Neural cell (in vitro differentiated cells): ENCODE measurements around the gene SUPT3H. TPM values are rescaled to one million over a fixed set of nuclear protein-coding genes. Genes with fewer than 3 reads are reported as not detected.

Source experiments
- H2AFZ ChIP-seq: fragments of 200-600, 300-800 bp; sonication (generic), shearing (Covaris generic); 2 replicates; pipeline ENCODE4 v1.6.0; 2014; ENCODE audit warnings: low read depth, mild to moderate bottlenecking, antibody characterized with exemption, low read length, moderate library complexity
- H3F3A ChIP-seq: fragments of 200-600 bp; shearing (Covaris generic); 2 replicates; pipeline ENCODE4 v1.6.1; 2016; ENCODE audit warnings: mild to moderate bottlenecking, moderate library complexity, mixed read lengths, antibody characterized with exemption, low read length; ENCODE audit not compliant: insufficient read depth, poor library complexity, severe bottlenecking
- H3K27ac ChIP-seq: fragments of 200-600, 300-800 bp; sonication (generic), shearing (Covaris generic); 2 replicates; pipeline ENCODE4 v1.5.1; 2014; ENCODE audit warnings: mild to moderate bottlenecking, low read length, moderate library complexity
- H3K27me3 ChIP-seq: fragments of 300-800, 200-600 bp; sonication (generic), shearing (Covaris generic); 2 replicates; pipeline ENCODE4 v1.6.0; 2014; ENCODE audit warnings: mild to moderate bottlenecking, low read depth, low read length, moderate library complexity; ENCODE audit not compliant: insufficient read depth
- H3K36me3 ChIP-seq: fragments of 300-800, 200-600 bp; sonication (generic), shearing (Covaris generic); 2 replicates; pipeline ENCODE4 v1.5.1; 2014; ENCODE audit warnings: mild to moderate bottlenecking, antibody characterized with exemption, low read length, moderate library complexity; ENCODE audit not compliant: insufficient read depth
- H3K4me2 ChIP-seq: fragments of 300-800, 200-600 bp; sonication (generic), shearing (Covaris generic); 2 replicates; pipeline ENCODE4 v1.6.0; 2014; ENCODE audit warnings: mild to moderate bottlenecking, low read length
- H3K4me3 ChIP-seq: fragments of 300-800, 200-600 bp; sonication (generic), shearing (Covaris generic); 2 replicates; pipeline ENCODE4 v1.5.1; 2014; ENCODE audit warnings: mild to moderate bottlenecking, low read length, moderate library complexity
- H3K79me2 ChIP-seq: fragments of 200-600 bp; shearing (Covaris generic); replicated peaks from 2 replicates; pipeline ENCODE4 v1.6.0; 2014; ENCODE audit warnings: mild to moderate bottlenecking, low read length, moderate library complexity; ENCODE audit not compliant: insufficient read depth
- H3K9ac ChIP-seq: fragments of 300-800, 200-600 bp; sonication (generic), shearing (Covaris generic); 2 replicates; pipeline ENCODE4 v1.6.1; 2016; ENCODE audit warnings: mild to moderate bottlenecking, low read length, mixed read lengths
- H3K9me2 ChIP-seq: fragments of 200-600 bp; shearing (Covaris generic); 2 replicates; pipeline ENCODE4 v1.6.1; 2016; ENCODE audit warnings: mild to moderate bottlenecking, low read length, mixed read lengths; ENCODE audit not compliant: insufficient read depth
- H3K9me3 ChIP-seq: fragments of 200-600, 300-800 bp; sonication (generic), shearing (Covaris generic); 2 replicates; pipeline ENCODE4 v1.6.1; 2016; ENCODE audit warnings: mild to moderate bottlenecking, mixed run types, low read length, moderate library complexity, mixed read lengths
- H4K20me1 ChIP-seq: fragments of 200-600 bp; shearing (Covaris generic); 2 replicates; pipeline ENCODE4 v1.6.1; 2016; ENCODE audit warnings: mild to moderate bottlenecking, mixed run types; ENCODE audit not compliant: insufficient read depth
- CTCF ChIP-seq: fragments of 450-650 bp; IDR thresholded peaks from 2 replicates; pipeline ENCODE4 v1.5.1; 2014; ENCODE audit warnings: antibody characterized with exemption, mild to moderate bottlenecking, moderate library complexity; ENCODE audit not compliant: poor library complexity, severe bottlenecking
- EP300 ChIP-seq: fragments of 450-650 bp; conservative IDR thresholded peaks from 2 replicates; pipeline ENCODE4 v1.6.1; 2014; ENCODE audit warnings: antibody characterized with exemption, mild to moderate bottlenecking, moderate library complexity; ENCODE audit not compliant: poor library complexity, severe bottlenecking
- EZH2 ChIP-seq: fragments of 200-600, 300-800 bp; shearing (Covaris generic), sonication (generic); IDR thresholded peaks from 2 replicates; pipeline ENCODE4 v1.6.1; 2014; ENCODE audit warnings: antibody characterized with exemption, low read length, borderline replicate concordance, mild to moderate bottlenecking; ENCODE audit not compliant: insufficient read depth, poor library complexity, severe bottlenecking
- MXI1 ChIP-seq: fragments of 450-650 bp; conservative IDR thresholded peaks from 2 replicates; pipeline ENCODE4 v1.6.1; 2014; ENCODE audit warnings: antibody characterized with exemption, mild to moderate bottlenecking; ENCODE audit not compliant: poor library complexity, severe bottlenecking
- POLR2AphosphoS5 ChIP-seq: IDR thresholded peaks from 2 replicates; pipeline ENCODE4 v1.6.1; 2012
- RAD21 ChIP-seq: fragments of 450-650 bp; conservative IDR thresholded peaks from 2 replicates; pipeline ENCODE4 v1.6.1; 2014; ENCODE audit warnings: antibody characterized with exemption, mild to moderate bottlenecking, moderate library complexity
- REST ChIP-seq: IDR thresholded peaks from 2 replicates; pipeline ENCODE4 v1.6.1; 2012; ENCODE audit warnings: borderline replicate concordance
- SMC3 ChIP-seq: fragments of 450-650 bp; conservative IDR thresholded peaks from 2 replicates; pipeline ENCODE4 v1.6.1; 2014; ENCODE audit warnings: antibody characterized with exemption, mild to moderate bottlenecking, moderate library complexity; ENCODE audit not compliant: poor library complexity
- TAF1 ChIP-seq: IDR thresholded peaks from 2 replicates; pipeline ENCODE4 v1.6.1; 2012; ENCODE audit warnings: low read depth
- polyA plus RNA-seq: library from polyadenylated mRNA; depleted of rRNA; stranded (reverse); fragments of >200 nt; gene quantifications from 2 replicates; pipeline ENCODE4 v1.2.3, GENCODE V29; 2014

The SUPT3H gene
- polyA plus RNA-seq, 1 donor from 2014 or later = 6.8 TPM

GRCh38 chr6:45012687-45013086, 365.0 kb downstream of the SUPT3H start:
- Histone ChIP-seq H3K4me3 (no peak overlapping the region), H3K27me3 (no peaks in the 10 kb centered on the region), H3K27ac (no peak overlapping the region), H3K9me2 (no peaks in the 10 kb centered on the region), H2AFZ (no peak overlapping the region), H3K9ac (no peak overlapping the region), H3K9me3 (no peaks in the 10 kb centered on the region), H3K36me3 (peaks cover 8% of the 10 kb centered on the region), H3F3A (no peaks in the 10 kb centered on the region), H3K79me2 (no peaks in the 10 kb centered on the region), H3K4me2 (no peak overlapping the region), H4K20me1 (no peaks in the 10 kb centered on the region)
- TF ChIP-seq TAF1 = no peak
- no peak for TF ChIP-seq POLR2AphosphoS5
- no peak for TF ChIP-seq RAD21
- TF ChIP-seq MXI1 = no peak

GRCh38 chr6:45009576-45009975, 368.2 kb downstream of the SUPT3H start:
- no peak overlapping the region for H2AFZ ChIP-seq
- no peaks in the 10 kb centered on the region for H3K27me3 ChIP-seq
- H3K36me3 ChIP-seq = peaks cover 11% of the 10 kb centered on the region
- H4K20me1 ChIP-seq = no peaks in the 10 kb centered on the region
- no peak overlapping the region for H3K9ac ChIP-seq
- H3K4me2 ChIP-seq = no peak overlapping the region
- H3K27ac ChIP-seq = no peak overlapping the region
- H3K4me3 ChIP-seq = no peak overlapping the region
- no peaks in the 10 kb centered on the region for H3K9me3 ChIP-seq
- no peaks in the 10 kb centered on the region for H3K79me2 ChIP-seq
- no peaks in the 10 kb centered on the region for H3F3A ChIP-seq
- no peaks in the 10 kb centered on the region for H3K9me2 ChIP-seq
- TF ChIP-seq REST = no peak

- no peaks in the 10 kb centered on the region for H4K20me1 ChIP-seq
- no peak overlapping the region for H3K9ac ChIP-seq
- no peaks in the 10 kb centered on the region for H3K9me2 ChIP-seq
- no peak overlapping the region for H3K4me3 ChIP-seq
- H3K36me3 ChIP-seq = peaks cover 3% of the 10 kb centered on the region
- H3K4me2 ChIP-seq = no peak overlapping the region
- H3F3A ChIP-seq = no peaks in the 10 kb centered on the region
- TF ChIP-seq MXI1 = no peak
- no peak for TF ChIP-seq EP300
- no peak for TF ChIP-seq EZH2
- TF ChIP-seq TAF1 = no peak
- no peak for TF ChIP-seq CTCF
- TF ChIP-seq POLR2AphosphoS5 = no peak
- no peak for TF ChIP-seq RAD21
- no peak for TF ChIP-seq REST
- TF ChIP-seq SMC3 = no peak
- no peaks in the 10 kb centered on the region for H3K79me2 ChIP-seq
- H3K27ac ChIP-seq = no peak overlapping the region
- H3K27me3 ChIP-seq = no peaks in the 10 kb centered on the region
- H2AFZ ChIP-seq = no peak overlapping the region
- no peaks in the 10 kb centered on the region for H3K9me3 ChIP-seq
These were observed 370.8 kb downstream of the SUPT3H start for GRCh38 chr6:45006893-45007292.
